K562 (cell line): ENCODE results near the gene MYO1D. TPM values are rescaled to one million over a fixed set of nuclear protein-coding genes. Genes with fewer than 3 reads are reported as not detected.
A peak's percentile ranks its signal among the peaks of the same experiment; 100 is the strongest.

Experiments used
- ATAC-seq: fragments of 200-7000 bp; cut with Tn5 transposase; 3 replicates; pipeline ENCODE4 v1.9.1; 2020; ENCODE audit warnings: moderate library complexity
- BruUV-seq: library from RNA; stranded (reverse); fragments of 400-500 nt; replicated peaks from 2 replicates; lab custom pipeline; 2021; lab: Mats Ljungman, UMichigan
- CTCF ChIA-PET: fragments of 300-600 bp; formaldehyde crosslinking; extraction: SDS; loops from one replicate; lab custom pipeline; 2021; ENCODE audit warnings: low intra/inter-chr PET ratio; lab: Yijun Ruan, JAX
- POLR2A ChIA-PET: fragments of 300-600, 350-650 bp; sonication (Branson Sonifier 250); formaldehyde crosslinking; extraction: SDS; loops from one replicate; lab custom pipeline; 2021; ENCODE audit warnings: antibody characterized with exemption, inconsistent platforms; lab: Yijun Ruan, JAX
- DNase-seq, 4 experiments: peaks; one replicate each; pipeline versions ENCODE4 v3.0.0 to v3.0.0-alpha.2; 2011 to 2018; ENCODE audit warnings: low spot score in 3 of 4, mixed read lengths in 3 of 4; ENCODE audit errors: extremely low read depth in 1 of 4
- FAIRE-seq: peaks from 2 replicates; lab custom pipeline; 2011; peaks lifted over from hg19 to GRCh38; lab: Jason Lieb, UNC
- H2AFZ ChIP-seq: 2 replicates; pipeline ENCODE4 v1.6.0; 2011; ENCODE audit warnings: low read depth, low read length, control low read depth, inconsistent platforms
- H3K27ac ChIP-seq: fragments of 200-600 bp; 3 replicates; pipeline ENCODE4 v1.8.0; 2011; ENCODE audit warnings: low read depth, mild to moderate bottlenecking, control low read depth, inconsistent platforms, low read length, moderate library complexity, mixed read lengths; ENCODE audit errors: extremely low read depth
- H3K27me3 ChIP-seq, 2 experiments: fragments of 300-600 bp in 1 of 2; 2 replicates in 1 of 2; 3 replicates in 1 of 2; pipeline versions ENCODE4 v1.6.0 to v1.8.0; 2011; ENCODE audit warnings: inconsistent platforms in 2 of 2, low read length in 2 of 2, mild to moderate bottlenecking in 1 of 2, mixed read lengths in 1 of 2, moderate library complexity in 1 of 2; ENCODE audit not compliant: control insufficient read depth in 2 of 2, insufficient read depth in 2 of 2
- H3K36me3 ChIP-seq: fragments of 300-600 bp; 3 replicates; pipeline ENCODE4 v1.8.0; 2011; ENCODE audit warnings: mild to moderate bottlenecking, low read length, inconsistent platforms; ENCODE audit not compliant: control insufficient read depth, insufficient read depth
- H3K4me1 ChIP-seq, 2 experiments: fragments of 200-600 bp in 1 of 2; replicated peaks in 1 of 2; 2 replicates in 1 of 2; 3 replicates in 1 of 2; pipeline versions ENCODE4 v1.5.1 to v1.8.0; 2011; ENCODE audit warnings: inconsistent platforms in 2 of 2, low read length in 2 of 2, mild to moderate bottlenecking in 1 of 2, mixed read lengths in 1 of 2, moderate library complexity in 1 of 2; ENCODE audit not compliant: control insufficient read depth in 2 of 2, insufficient read depth in 2 of 2
- H3K4me2 ChIP-seq: 2 replicates; pipeline ENCODE4 v1.6.1; 2011; ENCODE audit warnings: low read length, control low read depth, inconsistent platforms, mixed read lengths; ENCODE audit not compliant: insufficient read depth
- H3K4me3 ChIP-seq: fragments of 200-600 bp; sonication (generic), shearing (Covaris generic); 2 replicates; pipeline ENCODE4 v1.5.1; 2016; ENCODE audit warnings: control low read depth, inconsistent platforms
- H3K79me2 ChIP-seq: fragments of 200-600 bp; 3 replicates; pipeline ENCODE4 v1.8.0; 2011; ENCODE audit warnings: low read length, inconsistent platforms; ENCODE audit not compliant: control insufficient read depth, insufficient read depth
- H3K9ac ChIP-seq, 2 experiments: 2 replicates each; pipeline versions ENCODE4 v1.6.0 to v1.6.1; 2011; ENCODE audit warnings: low read depth in 2 of 2, low read length in 2 of 2, control low read depth in 1 of 2, inconsistent platforms in 1 of 2, mild to moderate bottlenecking in 1 of 2, mixed read lengths in 1 of 2; ENCODE audit not compliant: insufficient read depth in 1 of 2
- H3K9me1 ChIP-seq: one replicate; pipeline ENCODE4 v1.6.0; 2011; ENCODE audit warnings: inconsistent platforms, mild to moderate bottlenecking, low read length, moderate library complexity; ENCODE audit not compliant: control insufficient read depth, insufficient read depth
- H3K9me3 ChIP-seq: replicated peaks from 2 replicates; pipeline ENCODE4 v1.5.1; 2011; ENCODE audit warnings: low read depth, low read length, inconsistent platforms; ENCODE audit not compliant: control insufficient read depth, insufficient read depth
- H4K20me1 ChIP-seq: replicated peaks from 2 replicates; pipeline ENCODE4 v1.6.1; 2011; ENCODE audit warnings: low read length, inconsistent platforms, mixed read lengths; ENCODE audit not compliant: control insufficient read depth, insufficient read depth
- CBX3 ChIP-seq, 2 experiments: IDR thresholded peaks; 1 replicate in 1 of 2; 2 replicates in 1 of 2; pipeline ENCODE4 v1.6.1; 2012; ENCODE audit warnings: inconsistent platforms in 2 of 2, low read length in 2 of 2, borderline replicate concordance in 1 of 2, control low read depth in 1 of 2
- CEBPB ChIP-seq: fragments of 450-650 bp; IDR thresholded peaks from 2 replicates; pipeline ENCODE4 v1.6.1; 2016; ENCODE audit warnings: missing genetic modification characterization, missing compliant biosample characterization
- CXXC5 ChIP-seq: fragments of 250-450 bp; sonication (Bioruptor Pico); IDR thresholded peaks from 2 replicates; pipeline ENCODE4 v1.8.0; 2022; ENCODE audit warnings: inconsistent platforms, mild to moderate bottlenecking, moderate library complexity
- GABPB1 ChIP-seq: sonication (generic); formaldehyde crosslinking; IDR thresholded peaks from 2 replicates; pipeline ENCODE4 v1.8.0; 2022; ENCODE audit warnings: mild to moderate bottlenecking, missing genetic modification reagents
- HNRNPL ChIP-seq: fragments of 200-400 bp; formaldehyde crosslinking; IDR thresholded peaks from 2 replicates; pipeline ENCODE4 v1.6.1; 2017; ENCODE audit warnings: low read depth, mild to moderate bottlenecking, low read length
- L3MBTL2 ChIP-seq: fragments of 450-650 bp; IDR thresholded peaks from 2 replicates; pipeline ENCODE4 v1.6.1; 2016; ENCODE audit warnings: mild to moderate bottlenecking, moderate library complexity
- NRF1 ChIP-seq, 2 experiments: fragments of 450-650 bp; IDR thresholded peaks in 1 of 2; conservative IDR thresholded peaks in 1 of 2; 2 replicates each; pipeline ENCODE4 v1.6.1; 2014; ENCODE audit warnings: mild to moderate bottlenecking in 2 of 2
- POLR2A ChIP-seq: fragments of 450-650 bp; conservative IDR thresholded peaks from 2 replicates; pipeline ENCODE4 v1.6.1; 2016
- RBM15 ChIP-seq: fragments of 200-400 bp; formaldehyde crosslinking; IDR thresholded peaks from 2 replicates; pipeline ENCODE4 v1.6.1; 2018; ENCODE audit warnings: mild to moderate bottlenecking, low read length, moderate library complexity; ENCODE audit not compliant: insufficient read depth
- SIN3B ChIP-seq: fragments of 450-650 bp; IDR thresholded peaks from 2 replicates; pipeline ENCODE4 v1.6.1; 2017; ENCODE audit warnings: low read depth, mild to moderate bottlenecking, moderate library complexity
- SRSF3 ChIP-seq: fragments of 200-400 bp; formaldehyde crosslinking; IDR thresholded peaks from 2 replicates; pipeline ENCODE4 v1.6.1; 2016; ENCODE audit warnings: mild to moderate bottlenecking, low read length, moderate library complexity; ENCODE audit not compliant: insufficient read depth
- ZNF766 ChIP-seq: fragments of 200-800 bp; sonication (Bioruptor generic); conservative IDR thresholded peaks from 2 replicates; pipeline ENCODE4 v1.6.1; 2016; ENCODE audit warnings: missing genetic modification characterization, missing compliant biosample characterization
- ZNF785 ChIP-seq: fragments of 250-450 bp; sonication (Bioruptor Pico); IDR thresholded peaks from 2 replicates; pipeline ENCODE4 v1.4.0; 2020; ENCODE audit warnings: mild to moderate bottlenecking
- WGBS: fragments of 100-300 bp; shearing (Covaris generic); methylation state at CpG from one replicate; pipeline ENCODE4 v1.1.6; 2016; ENCODE audit warnings: low coverage, mixed read lengths; ENCODE audit not compliant: insufficient coverage; ENCODE audit errors: missing lambda C conversion rate; 5-methylcytosine and 5-hydroxymethylcytosine counted together
- in situ Hi-C: fragments of 300-500 bp; cut with MboI; formaldehyde crosslinking; loops from 4 replicates; pipeline ENCODE4 v1.15.0; 2018; ENCODE audit warnings: inconsistent platforms, mixed read lengths
- intact Hi-C: fragments of 100-400 bp; cut with micrococcal nuclease; formaldehyde crosslinking; loops from 2 replicates; pipeline ENCODE4 v1.14.2; 2022
- polyA plus RNA-seq, 8 experiments: library from polyadenylated mRNA; depleted of rRNA in 4 of 8; stranded (reverse) in 5 of 8; unstranded in 3 of 8; fragments of >200 nt; fragmentation: Nextera tagmentation in 2 of 8; fragmentation: Illumina TruSeq in 1 of 8; extraction: Ambion mirVana in 2 of 8; extraction: Trizol in 1 of 8; gene quantifications; 2 replicates each; pipeline versions ENCODE4 v1.2.1 to v1.2.3, GENCODE V29; 2011 to 2014; ENCODE audit warnings: inconsistent platforms in 1 of 8, missing spikeins in 1 of 8
- total RNA-seq, 7 experiments: library from RNA; depleted of rRNA in 6 of 7; stranded (reverse); fragments of >200 nt in 6 of 7; fragmentation: Illumina TruSeq in 2 of 7; extraction: Trizol in 2 of 7; gene quantifications; 2 replicates each; pipeline versions ENCODE4 v1.2.1 to v1.2.3, GENCODE V29; 2011 to 2021; ENCODE audit warnings: low replicate concordance in 1 of 7
- TF ChIP-seq, protein P1 (sequence below): fragments of 250-450 bp; sonication (Bioruptor Pico); IDR thresholded peaks from 2 replicates; pipeline ENCODE4 v1.5.0; 2022; ENCODE audit warnings: mild to moderate bottlenecking
- TF ChIP-seq, protein P2 (sequence below), 2 experiments: IDR thresholded peaks; 2 replicates each; pipeline ENCODE4 v1.6.1; 2011; ENCODE audit warnings: borderline replicate concordance in 1 of 2, control low read depth in 1 of 2, low read depth in 1 of 2, low read length in 1 of 2, mild to moderate bottlenecking in 1 of 2, mixed read lengths in 1 of 2, moderate library complexity in 1 of 2; ENCODE audit not compliant: insufficient read depth in 1 of 2, insufficient read length in 1 of 2, poor library complexity in 1 of 2, severe bottlenecking in 1 of 2; ENCODE audit errors: extremely low read depth in 1 of 2
- TF ChIP-seq, protein P3 (sequence below): sonication (generic); IDR thresholded peaks from 2 replicates; pipeline ENCODE4 v1.6.1; 2016
- TF ChIP-seq, protein P4 (sequence below): fragments of 250-450 bp; sonication (Bioruptor Pico); IDR thresholded peaks from 2 replicates; pipeline ENCODE4 v1.5.1; 2021; ENCODE audit warnings: mild to moderate bottlenecking

Gene MYO1D
- total and polyA plus RNA-seq, 9 of the 15 experiments (the other 6 are each of a cell fraction or from before 2014, with no cell fraction given) = 2.1 to 71.2 (median 45.4) TPM

DNA sequence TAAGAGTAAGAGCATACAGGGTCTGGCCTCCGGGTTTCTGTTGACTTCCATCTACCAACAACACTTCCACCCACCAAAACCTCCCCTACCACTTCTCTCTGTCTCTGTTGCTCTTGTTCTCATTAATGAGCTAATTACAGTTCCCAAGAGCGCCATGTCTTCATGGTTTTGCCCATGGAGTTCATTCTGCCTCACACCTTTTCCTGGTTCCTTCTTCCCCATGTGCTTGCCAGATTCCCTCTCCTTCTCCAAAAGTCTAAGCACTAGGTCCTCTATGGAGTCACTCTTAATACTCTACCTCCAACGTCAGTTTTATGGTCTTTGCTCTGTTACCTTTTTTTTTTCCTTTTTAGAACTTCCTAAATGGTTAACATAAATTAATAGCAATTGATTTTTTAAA is 92.8 kb downstream of the MYO1D start:
- WGBS = 60% methylated on average over 3 of the region's 3 CpGs
- no peak overlapping the region for H3K4me2 ChIP-seq
- no TSS peak for BruUV-seq
- in situ Hi-C loops (loop anchor here (10.0 kb wide), 2 partner anchors 91 to 121 kb away; partner anchors contain the start of gene MYO1D), intact Hi-C loops (no loop called here)
- no peaks in the 10 kb centered on the region for H3K27me3 ChIP-seq
- no peak overlapping the region for H3K9ac ChIP-seq
- peaks cover 13% of the 10 kb centered on the region; the same call in 2 of the 3 replicates for H3K79me2 ChIP-seq
- ATAC-seq (peak; percentile 64), DNase-seq (peak in 1 of 4 experiments; percentile 15), FAIRE-seq (no peak)
- CTCF ChIA-PET = interaction anchor here (0.6 to 3.8 kb wide), 6 partner anchors 94 to 215 kb away, joined by 3 to 73 read pairs (median 8); partner anchors contain the start of gene MYO1D
- H4K20me1 ChIP-seq = no peaks in the 10 kb centered on the region
- no peaks in the 10 kb centered on the region for H3K9me1 ChIP-seq
- POLR2A ChIA-PET = interaction anchor here (0.6 to 1.2 kb wide), 2 partner anchors 49 to 151 kb away, joined by 3 read pairs; no protein-coding TSS in a partner anchor
- peaks cover 6% of the 10 kb centered on the region; the same call in 1 of the 3 replicates for H3K36me3 ChIP-seq
- no peaks in the 10 kb centered on the region for H3K9me3 ChIP-seq
- H3K4me3 ChIP-seq = no peak overlapping the region
- no peak overlapping the region; the same call in 2 of the 3 replicates for H3K27ac ChIP-seq
- H3K4me1 ChIP-seq = peaks cover 3 to 10% of the 10 kb centered on the region in 2 experiments; a peak in 3 of 5 replicates
- H2AFZ ChIP-seq = no peak overlapping the region
- TF ChIP-seq SRSF3 (no peak), RBM15 (no peak), ZNF785 (no peak), ZNF766 (no peak), SIN3B (no peak), CXXC5 (CRISPR knock-in tag) (no peak), L3MBTL2 (peak; percentile 80), CEBPB (no peak), CBX3 (IDR thresholded peaks at IDR 0.05; ENCODE audit: borderline replicate concordance in 1 of 2, low read length in 2 of 2) (0 out of 3 replicates have a peak, but pooled peaks of 1 of the 2 experiments have one; percentile 31), NRF1 (conservative IDR thresholded peaks at IDR 0.05 in 1 of 2, IDR thresholded peaks at IDR 0.05 in 1 of 2) (no peak), GABPB1 (CRISPR knock-in tag) (no peak), HNRNPL (no peak), POLR2A (no peak)
- TF ChIP-seq, protein P1, sequence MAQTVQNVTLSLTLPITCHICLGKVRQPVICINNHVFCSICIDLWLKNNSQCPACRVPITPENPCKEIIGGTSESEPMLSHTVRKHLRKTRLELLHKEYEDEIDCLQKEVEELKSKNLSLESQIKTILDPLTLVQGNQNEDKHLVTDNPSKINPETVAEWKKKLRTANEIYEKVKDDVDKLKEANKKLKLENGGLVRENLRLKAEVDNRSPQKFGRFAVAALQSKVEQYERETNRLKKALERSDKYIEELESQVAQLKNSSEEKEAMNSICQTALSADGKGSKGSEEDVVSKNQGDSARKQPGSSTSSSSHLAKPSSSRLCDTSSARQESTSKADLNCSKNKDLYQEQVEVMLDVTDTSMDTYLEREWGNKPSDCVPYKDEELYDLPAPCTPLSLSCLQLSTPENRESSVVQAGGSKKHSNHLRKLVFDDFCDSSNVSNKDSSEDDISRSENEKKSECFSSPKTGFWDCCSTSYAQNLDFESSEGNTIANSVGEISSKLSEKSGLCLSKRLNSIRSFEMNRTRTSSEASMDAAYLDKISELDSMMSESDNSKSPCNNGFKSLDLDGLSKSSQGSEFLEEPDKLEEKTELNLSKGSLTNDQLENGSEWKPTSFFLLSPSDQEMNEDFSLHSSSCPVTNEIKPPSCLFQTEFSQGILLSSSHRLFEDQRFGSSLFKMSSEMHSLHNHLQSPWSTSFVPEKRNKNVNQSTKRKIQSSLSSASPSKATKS (CRISPR knock-in tag) = no peak
- TF ChIP-seq, protein P2, sequence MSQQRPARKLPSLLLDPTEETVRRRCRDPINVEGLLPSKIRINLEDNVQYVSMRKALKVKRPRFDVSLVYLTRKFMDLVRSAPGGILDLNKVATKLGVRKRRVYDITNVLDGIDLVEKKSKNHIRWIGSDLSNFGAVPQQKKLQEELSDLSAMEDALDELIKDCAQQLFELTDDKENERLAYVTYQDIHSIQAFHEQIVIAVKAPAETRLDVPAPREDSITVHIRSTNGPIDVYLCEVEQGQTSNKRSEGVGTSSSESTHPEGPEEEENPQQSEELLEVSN (IDR thresholded peaks at IDR 0.05; ENCODE audit: borderline replicate concordance in 1 of 2, extremely low read depth in 1 of 2, insufficient read depth in 1 of 2, insufficient read length in 1 of 2, low read depth in 1 of 2, low read length in 1 of 2, poor library complexity in 1 of 2, severe bottlenecking in 1 of 2) = peak in 1 of 2 experiments; percentile 29
- TF ChIP-seq, protein P3, sequence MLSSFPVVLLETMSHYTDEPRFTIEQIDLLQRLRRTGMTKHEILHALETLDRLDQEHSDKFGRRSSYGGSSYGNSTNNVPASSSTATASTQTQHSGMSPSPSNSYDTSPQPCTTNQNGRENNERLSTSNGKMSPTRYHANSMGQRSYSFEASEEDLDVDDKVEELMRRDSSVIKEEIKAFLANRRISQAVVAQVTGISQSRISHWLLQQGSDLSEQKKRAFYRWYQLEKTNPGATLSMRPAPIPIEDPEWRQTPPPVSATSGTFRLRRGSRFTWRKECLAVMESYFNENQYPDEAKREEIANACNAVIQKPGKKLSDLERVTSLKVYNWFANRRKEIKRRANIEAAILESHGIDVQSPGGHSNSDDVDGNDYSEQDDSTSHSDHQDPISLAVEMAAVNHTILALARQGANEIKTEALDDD = no peak
- TF ChIP-seq, protein P4, sequence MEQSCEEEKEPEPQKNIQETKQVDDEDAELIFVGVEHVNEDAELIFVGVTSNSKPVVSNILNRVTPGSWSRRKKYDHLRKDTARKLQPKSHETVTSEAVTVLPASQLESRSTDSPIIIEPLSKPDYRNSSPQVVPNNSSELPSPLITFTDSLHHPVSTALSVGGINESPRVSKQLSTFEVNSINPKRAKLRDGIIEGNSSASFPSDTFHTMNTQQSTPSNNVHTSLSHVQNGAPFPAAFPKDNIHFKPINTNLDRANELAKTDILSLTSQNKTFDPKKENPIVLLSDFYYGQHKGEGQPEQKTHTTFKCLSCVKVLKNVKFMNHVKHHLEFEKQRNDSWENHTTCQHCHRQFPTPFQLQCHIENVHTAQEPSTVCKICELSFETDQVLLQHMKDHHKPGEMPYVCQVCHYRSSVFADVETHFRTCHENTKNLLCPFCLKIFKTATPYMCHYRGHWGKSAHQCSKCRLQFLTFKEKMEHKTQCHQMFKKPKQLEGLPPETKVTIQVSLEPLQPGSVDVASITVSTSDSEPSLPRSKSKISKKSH (CRISPR knock-in tag) = no peak
